GM12892 (cell line): Measurements from ENCODE around the gene SLC16A2.

Experiments used
- DNase-seq: peaks from one replicate; pipeline ENCODE4 v3.0.0; 2011; ENCODE audit not compliant: insufficient read length
- FAIRE-seq: peaks from 2 replicates; lab custom pipeline; 2011; peaks lifted over from hg19 to GRCh38; lab: Jason Lieb, UNC
- POLR2A ChIP-seq: IDR thresholded peaks from 2 replicates; pipeline ENCODE4 v1.6.1; 2011; ENCODE audit warnings: low read depth, low read length, control low read depth
- POLR2AphosphoS5 ChIP-seq: IDR thresholded peaks from 2 replicates; pipeline ENCODE4 v1.6.1; 2011; ENCODE audit warnings: low read depth, low read length, control low read depth
- TAF1 ChIP-seq: IDR thresholded peaks from 2 replicates; pipeline ENCODE4 v1.6.1; 2011; ENCODE audit warnings: low read depth, mild to moderate bottlenecking, control low read depth, low read length, borderline replicate concordance

The SLC16A2 gene

GRCh38 chrX:74557378-74557777 lies 136.1 kb downstream of the SLC16A2 start:
- no peak for TF ChIP-seq POLR2AphosphoS5
- no peak for TF ChIP-seq POLR2A
- TF ChIP-seq TAF1 = no peak
- DNase-seq = no peak
- FAIRE-seq = no peak

- FAIRE-seq (no peak), DNase-seq (no peak)
- no peak for TF ChIP-seq POLR2A
These were observed 156.8 kb downstream of the SLC16A2 start for GRCh38 chrX:74578137-74578536.

GRCh38 chrX:74579597-74580198 lies 158.4 kb downstream of the SLC16A2 start:
- FAIRE-seq = no peak
- DNase-seq = no peak
- no peak for TF ChIP-seq POLR2AphosphoS5
- no peak for TF ChIP-seq POLR2A
- no peak for TF ChIP-seq TAF1
